HepG2 (cell line): ENCODE measurements around the gene REM2. TPM values are rescaled to one million over a fixed set of nuclear protein-coding genes. Genes with fewer than 3 reads are reported as not detected.

Experiments used
- CHD2 ChIP-seq: IDR thresholded peaks from 2 replicates; pipeline ENCODE4 v1.6.1; 2011; ENCODE audit warnings: low read depth, low read length, improper control_type of control experiment
- DMAP1 ChIP-seq: IDR thresholded peaks from 2 replicates; pipeline ENCODE4 v1.6.1; 2016
- DR1 ChIP-seq: sonication (generic); formaldehyde crosslinking; IDR thresholded peaks from 2 replicates; pipeline ENCODE4 v1.8.0; 2021; ENCODE audit warnings: mild to moderate bottlenecking, missing genetic modification reagents, inconsistent platforms
- FOXA3 ChIP-seq: IDR thresholded peaks from 2 replicates; pipeline ENCODE4 v1.6.1; 2016; ENCODE audit warnings: missing genetic modification reagents, missing compliant biosample characterization
- FOXK2 ChIP-seq: fragments of 450-650 bp; IDR thresholded peaks from 2 replicates; pipeline ENCODE4 v1.6.1; 2016
- GMEB2 ChIP-seq: IDR thresholded peaks from 2 replicates; pipeline ENCODE4 v1.6.1; 2016; ENCODE audit warnings: missing biosample characterization, missing genetic modification reagents, low read depth
- HOXA7 ChIP-seq: sonication (generic); formaldehyde crosslinking; IDR thresholded peaks from 2 replicates; pipeline ENCODE4 v1.8.1; 2022; ENCODE audit warnings: mild to moderate bottlenecking, missing genetic modification reagents, moderate library complexity
- IRF2 ChIP-seq: IDR thresholded peaks from 2 replicates; pipeline ENCODE4 v1.6.1; 2018; ENCODE audit warnings: missing genetic modification reagents, missing compliant biosample characterization
- KLF6 ChIP-seq: IDR thresholded peaks from 2 replicates; pipeline ENCODE4 v1.8.0; 2016; ENCODE audit warnings: missing biosample characterization, missing genetic modification reagents
- MLLT10 ChIP-seq: sonication (generic); formaldehyde crosslinking; IDR thresholded peaks from 2 replicates; pipeline ENCODE4 v1.4.0; 2020; ENCODE audit warnings: missing genetic modification reagents
- MTF2 ChIP-seq: sonication (generic); formaldehyde crosslinking; IDR thresholded peaks from 2 replicates; pipeline ENCODE4 v1.5.0; 2020; ENCODE audit warnings: missing genetic modification reagents, borderline replicate concordance
- SAP130 ChIP-seq: IDR thresholded peaks from 2 replicates; pipeline ENCODE4 v1.6.1; 2016; ENCODE audit warnings: low read depth
- SRF ChIP-seq: IDR thresholded peaks from 2 replicates; pipeline ENCODE4 v1.6.1; 2011; ENCODE audit warnings: mild to moderate bottlenecking, low read depth, low read length, moderate library complexity
- SRSF1 ChIP-seq: fragments of 200-400 bp; formaldehyde crosslinking; optimal IDR thresholded peaks from 2 replicates; pipeline ENCODE3; 2017; ENCODE audit warnings: mild to moderate bottlenecking, low read depth, low read length, moderate library complexity
- STAG1 ChIP-seq: sonication (generic); formaldehyde crosslinking; IDR thresholded peaks from 2 replicates; pipeline ENCODE4 v1.4.0; 2020; ENCODE audit warnings: missing genetic modification reagents
- TAF15 ChIP-seq: fragments of 200-400 bp; formaldehyde crosslinking; IDR thresholded peaks from one replicate; pipeline ENCODE4 v1.6.1; 2018; ENCODE audit warnings: mild to moderate bottlenecking, low read depth, low read length; ENCODE audit not compliant: poor library complexity, severe bottlenecking
- TARDBP ChIP-seq: sonication (generic); formaldehyde crosslinking; IDR thresholded peaks from 2 replicates; pipeline ENCODE4 v1.8.0; 2022; ENCODE audit warnings: mild to moderate bottlenecking, missing genetic modification reagents
- ZBTB3 ChIP-seq: sonication (generic); formaldehyde crosslinking; IDR thresholded peaks from 2 replicates; pipeline ENCODE4 v1.4.0; 2020; ENCODE audit warnings: low read depth, mild to moderate bottlenecking, moderate library complexity, missing genetic modification reagents, borderline replicate concordance
- ZBTB7A ChIP-seq: sonication (generic); formaldehyde crosslinking; IDR thresholded peaks from 2 replicates; pipeline ENCODE4 v1.8.0; 2022; ENCODE audit warnings: mild to moderate bottlenecking, missing genetic modification reagents
- ZFAT ChIP-seq: sonication (generic); formaldehyde crosslinking; conservative IDR thresholded peaks from 2 replicates; pipeline ENCODE4 v1.8.1; 2023; ENCODE audit warnings: missing genetic modification reagents, inconsistent platforms
- ZFP90 ChIP-seq: sonication (generic); formaldehyde crosslinking; IDR thresholded peaks from 2 replicates; pipeline ENCODE4 v1.8.0; 2022; ENCODE audit warnings: missing genetic modification reagents, mild to moderate bottlenecking, inconsistent platforms, borderline replicate concordance
- ZGPAT ChIP-seq: IDR thresholded peaks from 2 replicates; pipeline ENCODE4 v1.6.1; 2016; ENCODE audit warnings: mild to moderate bottlenecking
- ZNF17 ChIP-seq: sonication (generic); formaldehyde crosslinking; IDR thresholded peaks from 2 replicates; pipeline ENCODE4 v1.5.0; 2020; ENCODE audit warnings: mild to moderate bottlenecking, missing genetic modification reagents
- ZNF256 ChIP-seq: sonication (generic); formaldehyde crosslinking; conservative IDR thresholded peaks from 2 replicates; pipeline ENCODE4 v1.4.0; 2020; ENCODE audit warnings: missing genetic modification reagents
- ZNF446 ChIP-seq: sonication (generic); formaldehyde crosslinking; IDR thresholded peaks from 2 replicates; pipeline ENCODE4 v1.5.0; 2020; ENCODE audit warnings: mild to moderate bottlenecking, missing genetic modification reagents
- ZNF776 ChIP-seq: sonication (generic); formaldehyde crosslinking; IDR thresholded peaks from 2 replicates; pipeline ENCODE4 v1.4.0; 2020; ENCODE audit warnings: mild to moderate bottlenecking, missing genetic modification reagents
- polyA plus RNA-seq, 8 experiments: library from polyadenylated mRNA; depleted of rRNA in 3 of 8; stranded (reverse) in 7 of 8; unstranded in 1 of 8; fragments of >200 nt; fragmentation: Illumina TruSeq in 4 of 8; extraction: Trizol in 4 of 8; gene quantifications; 2 replicates each; pipeline versions ENCODE4 v1.2.1 to v1.2.3, GENCODE V29; 2011 to 2016; ENCODE audit warnings: low read depth in 4 of 8, missing spikeins in 1 of 8, mixed read lengths in 1 of 8; ENCODE audit not compliant: insufficient read depth in 1 of 8
- total RNA-seq, 5 experiments: library from RNA; depleted of rRNA; stranded (reverse); fragments of >200 nt; fragmentation: Illumina TruSeq; extraction: Trizol; gene quantifications; 2 replicates each; pipeline ENCODE4 v1.2.3, GENCODE V29; 2016; ENCODE audit warnings: low read depth in 1 of 5

The REM2 gene
- total and polyA plus RNA-seq, 2 of the 13 experiments (the other 11 are each of a cell fraction or from before 2014, with no cell fraction given) = 0.20 TPM; not detected in 1

- TF ChIP-seq IRF2 (CRISPR knock-in tag) = peak; percentile 78
- peak; percentile 98 for TF ChIP-seq TAF15
- peak; percentile 56; the same call in 1 of the 2 replicates for TF ChIP-seq ZBTB3 (CRISPR knock-in tag)
- TF ChIP-seq CHD2 = peak; percentile 61; the same call in 1 of the 2 replicates
- TF ChIP-seq GMEB2 = no peak
- TF ChIP-seq MTF2 (CRISPR knock-in tag) = no peak; the same call in 1 of the 2 replicates
- TF ChIP-seq ZNF776 (CRISPR knock-in tag) = 0 out of 2 replicates have a peak, but pooled peaks have one; percentile 78
- peak; percentile 94 for TF ChIP-seq FOXA3 (CRISPR knock-in tag)
- peak; percentile 88 for TF ChIP-seq TARDBP (CRISPR knock-in tag)
- no peak for TF ChIP-seq ZFP90 (CRISPR knock-in tag)
- TF ChIP-seq KLF6 (CRISPR knock-in tag) = peak; percentile 91
- TF ChIP-seq ZBTB7A (CRISPR knock-in tag) = peak; percentile 75; the same call in 1 of the 2 replicates
- no peak for TF ChIP-seq HOXA7 (CRISPR knock-in tag)
- TF ChIP-seq SAP130 (CRISPR knock-in tag) = peak; percentile 93
- no peak for TF ChIP-seq ZNF17
- peak; percentile 98 for TF ChIP-seq ZGPAT (CRISPR knock-in tag)
- peak; percentile 66; the same call in 1 of the 2 replicates for TF ChIP-seq DMAP1 (CRISPR knock-in tag)
- no peak for TF ChIP-seq MLLT10 (CRISPR knock-in tag)
- TF ChIP-seq SRSF1 = no peak
- TF ChIP-seq ZNF446 (CRISPR knock-in tag) = peak; percentile 96
- 0 out of 2 replicates have a peak, but pooled peaks have one; percentile 35 for TF ChIP-seq FOXK2
- peak; percentile 96 for TF ChIP-seq ZNF256 (CRISPR knock-in tag)
- peak; percentile 20 for TF ChIP-seq STAG1 (CRISPR knock-in tag)
- no peak for TF ChIP-seq DR1 (CRISPR knock-in tag)
- peak; percentile 85 for TF ChIP-seq ZFAT (CRISPR knock-in tag)
- peak; percentile 12; the same call in 1 of the 2 replicates for TF ChIP-seq SRF
Observed at GRCh38 chr14:22871224-22872032, 11.6 kb upstream of the REM2 start, which contains the start of gene LRP10 (continued).
